Neural progenitor cell (in vitro differentiated cells): ENCODE data around the gene SHKBP1. TPM values are rescaled to one million over a fixed set of nuclear protein-coding genes. Genes with fewer than 3 reads are reported as not detected.
A peak's percentile ranks its signal among the peaks of the same experiment; 100 is the strongest.
"Not testable (repeated sequence)": the region's sequence is repeated elsewhere in the genome, so short reads cannot be mapped to it uniquely, and the experiment has no call there.

ENCODE experiments used
- DNase-seq: peaks from one replicate; pipeline ENCODE4 v3.0.0-alpha.2; 2016; ENCODE audit warnings: low spot score
- H2AFZ ChIP-seq: fragments of 200-600 bp; sonication (generic); replicated peaks from 2 replicates; pipeline ENCODE4 v1.6.1; 2016; ENCODE audit warnings: antibody characterized with exemption
- H3F3A ChIP-seq: fragments of 200-600 bp; sonication (generic); 2 replicates; pipeline ENCODE4 v1.6.1; 2016; ENCODE audit warnings: antibody characterized with exemption, low read depth
- H3K27ac ChIP-seq: fragments of 200-600 bp; sonication (generic); 2 replicates; pipeline ENCODE4 v1.5.1; 2016; ENCODE audit warnings: mild to moderate bottlenecking
- H3K27me3 ChIP-seq: fragments of 200-600 bp; sonication (generic); 2 replicates; pipeline ENCODE4 v1.6.1; 2016; ENCODE audit warnings: mild to moderate bottlenecking, moderate library complexity
- H3K36me3 ChIP-seq: fragments of 200-600 bp; sonication (generic); 2 replicates; pipeline ENCODE4 v1.5.1; 2016
- H3K4me1 ChIP-seq: fragments of 200-600 bp; sonication (generic); 2 replicates; pipeline ENCODE4 v1.6.1; 2016; ENCODE audit warnings: mixed run types
- H3K4me2 ChIP-seq: fragments of 200-600 bp; sonication (generic); 2 replicates; pipeline ENCODE4 v1.6.1; 2016
- H3K4me3 ChIP-seq: fragments of 200-600 bp; sonication (generic); 2 replicates; pipeline ENCODE4 v1.5.1; 2016
- H3K79me2 ChIP-seq: fragments of 200-600 bp; sonication (generic); 2 replicates; pipeline ENCODE4 v1.6.1; 2016; ENCODE audit warnings: low read depth
- H3K9ac ChIP-seq: fragments of 200-600 bp; sonication (generic); 2 replicates; pipeline ENCODE4 v1.6.1; 2016
- H3K9me3 ChIP-seq: fragments of 200-600 bp; sonication (generic); 2 replicates; pipeline ENCODE4 v1.5.1; 2016; ENCODE audit warnings: low read depth
- H4K20me1 ChIP-seq: fragments of 200-600 bp; sonication (generic); 2 replicates; pipeline ENCODE4 v1.6.1; 2016; ENCODE audit warnings: low read depth
- H3K27ac Mint-ChIP-seq: 3 replicates; pipeline ENCODE4 v1.8.0; 2021; ENCODE audit warnings: mixed read lengths
- H3K27me3 Mint-ChIP-seq: 2 replicates; pipeline ENCODE4 v1.8.0; 2022; ENCODE audit warnings: low read depth, mild to moderate bottlenecking, inconsistent platforms, moderate library complexity, mixed read lengths; ENCODE audit not compliant: insufficient read depth
- H3K36me3 Mint-ChIP-seq: 3 replicates; pipeline ENCODE4 v1.8.0; 2021; ENCODE audit warnings: mixed read lengths
- H3K4me1 Mint-ChIP-seq: 3 replicates; pipeline ENCODE4 v1.8.0; 2021; ENCODE audit warnings: mixed read lengths
- H3K4me3 Mint-ChIP-seq: 3 replicates; pipeline ENCODE4 v1.8.0; 2021; ENCODE audit warnings: mild to moderate bottlenecking, moderate library complexity, mixed read lengths
- H3K9me3 Mint-ChIP-seq: 3 replicates; pipeline ENCODE4 v1.8.0; 2020; ENCODE audit warnings: mixed read lengths
- EZH2 ChIP-seq: fragments of 200-600 bp; sonication (generic); IDR thresholded peaks from 2 replicates; pipeline ENCODE4 v1.6.1; 2017; ENCODE audit warnings: antibody characterized with exemption, mild to moderate bottlenecking, moderate library complexity
- EZH2phosphoT487 ChIP-seq: fragments of 200-600 bp; sonication (generic); IDR thresholded peaks from 2 replicates; pipeline ENCODE4 v1.6.1; 2017; ENCODE audit warnings: antibody characterized with exemption
- total RNA-seq: library from RNA; depleted of rRNA; stranded (reverse); fragments of >200 nt; gene quantifications from 2 replicates; pipeline ENCODE4 v1.2.3, GENCODE V29; 2015; ENCODE audit warnings: low replicate concordance
- TF ChIP-seq, protein P1 (sequence below): fragments of 200-600 bp; sonication (generic); IDR thresholded peaks from 2 replicates; pipeline ENCODE4 v1.5.1; 2017; ENCODE audit warnings: antibody characterized with exemption, mild to moderate bottlenecking

SHKBP1 gene
- total RNA-seq, 1 donor from 2014 or later: 20.6 TPM

DNA sequence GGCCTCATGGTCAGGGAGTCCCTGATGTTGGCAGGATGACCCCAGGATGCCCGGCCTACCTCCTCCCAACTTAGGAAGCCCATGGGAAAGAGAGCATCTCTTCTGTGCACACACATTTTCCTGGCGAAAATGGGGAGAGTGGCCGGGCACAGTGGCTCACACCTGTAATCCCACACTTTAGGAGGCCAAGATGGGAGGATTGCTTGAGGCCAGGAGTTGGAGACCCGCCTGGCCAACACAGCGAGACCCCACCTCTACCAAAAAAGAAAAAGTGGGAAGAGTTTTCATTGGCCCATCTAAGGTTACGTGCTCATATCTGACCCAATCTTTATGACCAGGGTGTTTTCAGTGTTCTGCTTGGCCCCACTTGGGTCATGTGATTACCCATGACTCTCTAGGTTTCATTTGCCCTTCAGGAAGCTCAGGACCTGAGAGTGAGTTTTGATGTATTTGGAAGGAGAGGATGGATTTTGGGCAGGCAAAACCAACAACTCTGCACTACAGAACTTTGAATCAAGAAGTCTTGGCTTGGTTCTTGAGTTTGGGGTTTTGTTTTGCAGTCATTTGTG, 33.6 kb upstream of the SHKBP1 start:
- Mint-ChIP-seq H3K27ac (no peak overlapping the region), H3K27me3 (peaks cover 15% of the 10 kb centered on the region), H3K4me3 (no peak overlapping the region), H3K36me3 (no peaks in the 10 kb centered on the region), H3K9me3 (peaks cover 3% of the 10 kb centered on the region), H3K4me1 (no peaks in the 10 kb centered on the region)
- TF ChIP-seq EZH2phosphoT487: no peak
- Histone ChIP-seq H2AFZ (no peak overlapping the region), H3K4me2 (no peak overlapping the region), H3K9ac (no peak overlapping the region), H3K36me3 (no peaks in the 10 kb centered on the region), H3F3A (no peaks in the 10 kb centered on the region), H3K79me2 (no peaks in the 10 kb centered on the region), H3K9me3 (no peaks in the 10 kb centered on the region), H4K20me1 (no peaks in the 10 kb centered on the region), H3K27me3 (peaks cover 14% of the 10 kb centered on the region), H3K4me1 (no peaks in the 10 kb centered on the region), H3K27ac (no peak overlapping the region), H3K4me3 (no peak overlapping the region)
- DNase-seq: no peak

DNA sequence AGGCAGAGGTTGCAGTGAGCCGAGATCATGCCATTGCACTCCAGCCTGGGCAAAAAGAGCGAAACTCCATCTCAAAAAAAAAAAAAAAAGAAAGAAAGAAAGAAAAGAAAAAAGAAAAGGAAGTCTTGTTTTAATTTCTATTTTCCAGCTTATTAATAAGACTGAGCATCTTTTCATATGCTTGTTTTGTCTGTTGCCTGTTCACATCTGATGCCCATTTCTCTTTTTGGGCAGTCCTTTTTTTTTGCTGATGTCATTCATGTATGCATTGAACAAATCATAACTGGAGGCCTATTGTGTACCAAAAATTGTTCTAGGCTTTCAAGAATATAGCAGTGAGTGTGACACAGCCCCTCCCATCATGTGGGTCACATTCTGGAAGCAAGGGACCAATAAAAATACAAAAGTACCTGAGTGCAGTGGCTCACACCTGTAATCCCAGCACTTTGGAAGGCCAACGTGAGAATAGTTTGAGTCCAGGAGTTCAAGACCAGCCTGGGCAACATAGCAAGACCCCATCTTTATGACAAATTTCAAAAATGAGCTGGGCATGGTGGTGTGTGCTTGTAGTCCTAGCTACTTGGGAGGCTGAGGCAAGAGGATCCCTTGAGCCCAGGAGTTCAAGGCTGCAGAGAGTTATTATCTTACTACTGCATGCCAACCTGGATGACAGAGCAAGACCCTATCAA, 30.4 kb upstream of the SHKBP1 start:
- H3F3A ChIP-seq, H3K9me3 Mint-ChIP-seq, H3K4me3 ChIP-seq, H3K36me3 ChIP-seq, DNase-seq, H3K9ac ChIP-seq, H3K9me3 ChIP-seq, H3K27ac Mint-ChIP-seq, H3K4me1 Mint-ChIP-seq, H3K36me3 Mint-ChIP-seq, H3K4me1 ChIP-seq, H3K27ac ChIP-seq, H3K4me2 ChIP-seq, H2AFZ ChIP-seq, H4K20me1 ChIP-seq, H3K79me2 ChIP-seq: not testable (repeated sequence)
- Mint-ChIP-seq H3K4me3 (peak overlapping the region; percentile 24), H3K27me3 (peaks cover 26% of the 10 kb centered on the region)
- peaks cover 42% of the 10 kb centered on the region for H3K27me3 ChIP-seq

DNA sequence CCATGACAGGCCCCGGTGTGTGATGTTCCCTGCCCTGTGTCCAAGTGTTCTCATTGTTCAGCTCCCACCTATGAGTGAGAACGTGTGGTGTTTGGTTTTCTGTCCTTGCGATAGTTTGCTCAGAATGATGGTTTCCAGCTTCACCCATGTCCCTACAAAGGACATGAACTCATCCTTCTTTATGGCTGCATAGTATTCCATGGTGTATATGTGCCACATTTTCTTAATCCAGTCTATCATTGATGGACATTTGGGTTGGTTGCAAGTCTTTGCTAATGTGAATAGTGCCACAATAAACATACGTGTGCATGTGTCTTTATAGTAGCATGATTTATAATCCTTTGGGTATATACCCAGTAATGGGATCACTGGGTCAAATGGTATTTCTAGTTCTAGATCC, 29.5 kb upstream of the SHKBP1 start:
- not testable (repeated sequence) for H4K20me1 ChIP-seq, H3K9ac ChIP-seq, H3K4me2 ChIP-seq, H3K27ac Mint-ChIP-seq, H3K4me1 ChIP-seq, H3K36me3 ChIP-seq, H2AFZ ChIP-seq, H3K9me3 ChIP-seq, DNase-seq, H3K4me1 Mint-ChIP-seq, H3K36me3 Mint-ChIP-seq, H3F3A ChIP-seq, H3K4me3 Mint-ChIP-seq, H3K9me3 Mint-ChIP-seq, H3K27ac ChIP-seq, H3K4me3 ChIP-seq, H3K79me2 ChIP-seq
- peaks cover 24% of the 10 kb centered on the region for H3K27me3 Mint-ChIP-seq
- H3K27me3 ChIP-seq: peaks cover 42% of the 10 kb centered on the region

DNA sequence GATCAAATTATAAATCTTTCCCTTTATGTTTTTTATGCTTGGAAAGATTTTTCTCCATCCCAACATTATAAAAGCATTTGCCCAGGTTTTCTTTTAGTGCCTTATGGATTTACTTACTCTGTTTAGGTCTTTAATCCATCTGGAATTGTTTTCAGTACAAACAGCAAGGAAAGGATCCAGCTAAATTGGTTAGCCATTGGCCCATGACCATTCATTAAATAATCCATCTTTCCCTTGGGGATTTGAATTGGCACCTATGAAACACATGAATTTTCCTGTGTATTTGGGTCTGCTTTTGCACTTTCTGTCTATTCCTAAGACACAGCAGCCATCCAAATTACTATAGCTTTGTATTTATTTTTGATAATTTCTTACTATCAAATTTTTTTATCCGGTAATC, 28.8 kb upstream of the SHKBP1 start:
- H4K20me1 ChIP-seq: no peaks in the 10 kb centered on the region
- H3K27me3 ChIP-seq: peaks cover 48% of the 10 kb centered on the region
- H2AFZ ChIP-seq: no peak overlapping the region
- H3K27ac ChIP-seq: no peak overlapping the region
- no peak overlapping the region for H3K4me3 ChIP-seq
- H3F3A ChIP-seq: peaks cover 5% of the 10 kb centered on the region
- no peak for DNase-seq
- H3K79me2 ChIP-seq: no peaks in the 10 kb centered on the region
- H3K36me3 Mint-ChIP-seq: no peaks in the 10 kb centered on the region
- H3K4me1 Mint-ChIP-seq: peaks cover 9% of the 10 kb centered on the region
- H3K9me3 ChIP-seq: no peaks in the 10 kb centered on the region
- peaks cover 3% of the 10 kb centered on the region for H3K9me3 Mint-ChIP-seq
- TF ChIP-seq, protein P1, sequence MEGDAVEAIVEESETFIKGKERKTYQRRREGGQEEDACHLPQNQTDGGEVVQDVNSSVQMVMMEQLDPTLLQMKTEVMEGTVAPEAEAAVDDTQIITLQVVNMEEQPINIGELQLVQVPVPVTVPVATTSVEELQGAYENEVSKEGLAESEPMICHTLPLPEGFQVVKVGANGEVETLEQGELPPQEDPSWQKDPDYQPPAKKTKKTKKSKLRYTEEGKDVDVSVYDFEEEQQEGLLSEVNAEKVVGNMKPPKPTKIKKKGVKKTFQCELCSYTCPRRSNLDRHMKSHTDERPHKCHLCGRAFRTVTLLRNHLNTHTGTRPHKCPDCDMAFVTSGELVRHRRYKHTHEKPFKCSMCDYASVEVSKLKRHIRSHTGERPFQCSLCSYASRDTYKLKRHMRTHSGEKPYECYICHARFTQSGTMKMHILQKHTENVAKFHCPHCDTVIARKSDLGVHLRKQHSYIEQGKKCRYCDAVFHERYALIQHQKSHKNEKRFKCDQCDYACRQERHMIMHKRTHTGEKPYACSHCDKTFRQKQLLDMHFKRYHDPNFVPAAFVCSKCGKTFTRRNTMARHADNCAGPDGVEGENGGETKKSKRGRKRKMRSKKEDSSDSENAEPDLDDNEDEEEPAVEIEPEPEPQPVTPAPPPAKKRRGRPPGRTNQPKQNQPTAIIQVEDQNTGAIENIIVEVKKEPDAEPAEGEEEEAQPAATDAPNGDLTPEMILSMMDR: no peak
- TF ChIP-seq EZH2phosphoT487 (no peak), EZH2 (no peak)
- H3K36me3 ChIP-seq: no peaks in the 10 kb centered on the region
- no peak overlapping the region for H3K27ac Mint-ChIP-seq
- H3K4me3 Mint-ChIP-seq: no peak overlapping the region
- H3K9ac ChIP-seq: no peak overlapping the region
- no peak overlapping the region for H3K4me2 ChIP-seq
- peaks cover 4% of the 10 kb centered on the region for H3K4me1 ChIP-seq
- peaks cover 20% of the 10 kb centered on the region for H3K27me3 Mint-ChIP-seq
